Stimulated activated naive CD4-positive, alpha-beta T cell treated with Interleukin-2 at 50 U/mL for 16 hours (primary cell): ENCODE results near the gene ZFP36L1.

Source experiments
- DNase-seq: peaks from one replicate; lab custom pipeline; 2025; lab: John Stamatoyannopoulos, UW

ZFP36L1 gene

GRCh38 chr14:68795597-68796417, 2.9 kb upstream of the ZFP36L1 start:
- DNase-seq: peak; percentile 81

GRCh38 chr14:68794851-68795596, 2.2 kb upstream of the ZFP36L1 start:
- DNase-seq: peak; percentile 67

- peak; percentile 87 for DNase-seq
Measured at GRCh38 chr14:68794130-68794850, 1.4 kb upstream of the ZFP36L1 start.

GRCh38 chr14:68793734-68794129, 865 bp upstream of the ZFP36L1 start:
- DNase-seq: peak; percentile 69

GRCh38 chr14:68792678-68792978, 239 bp downstream of the ZFP36L1 start:
- DNase-seq: no peak

GRCh38 chr14:68791902-68792677, 777 bp downstream of the ZFP36L1 start:
- peak; percentile 27 for DNase-seq

GRCh38 chr14:68791078-68791901, 1.6 kb downstream of the ZFP36L1 start:
- peak; percentile 23 for DNase-seq

- peak; percentile 80 for DNase-seq
Measured at GRCh38 chr14:68790644-68791077, 2.2 kb downstream of the ZFP36L1 start.

- DNase-seq: no peak
Measured at GRCh38 chr14:68789821-68790643, 2.8 kb downstream of the ZFP36L1 start.

GRCh38 chr14:68788996-68789820, 3.7 kb downstream of the ZFP36L1 start:
- DNase-seq: peak; percentile 85

GRCh38 chr14:68788275-68788995, 4.4 kb downstream of the ZFP36L1 start:
- DNase-seq: no peak

- DNase-seq: peak; percentile 21
Measured at GRCh38 chr14:68787092-68787992, 5.5 kb downstream of the ZFP36L1 start.

GRCh38 chr14:68786491-68787091, 6.3 kb downstream of the ZFP36L1 start:
- no peak for DNase-seq

- DNase-seq: peak; percentile 13
Measured at GRCh38 chr14:68785534-68786490, 7.1 kb downstream of the ZFP36L1 start.

GRCh38 chr14:68784978-68785533, 7.8 kb downstream of the ZFP36L1 start:
- no peak for DNase-seq
